Breast epithelium (tissue), 3 donors: Measurements from ENCODE around the gene RGS16.

Experiments used
- POLR2A ChIP-seq: fragments of 450-650 bp; IDR thresholded peaks from one replicate; pipeline ENCODE4 v1.6.1; 2016; ENCODE audit warnings: antibody characterized with exemption, mild to moderate bottlenecking, moderate library complexity
- TF ChIP-seq, protein P1 (sequence below), 3 donors: fragments of 450-650 bp; IDR thresholded peaks; one replicate each; pipeline ENCODE4 v1.5.1; 2016 to 2017; ENCODE audit warnings: antibody characterized with exemption in 3 of 3, mild to moderate bottlenecking in 3 of 3, moderate library complexity in 3 of 3

- TF ChIP-seq, protein P1, sequence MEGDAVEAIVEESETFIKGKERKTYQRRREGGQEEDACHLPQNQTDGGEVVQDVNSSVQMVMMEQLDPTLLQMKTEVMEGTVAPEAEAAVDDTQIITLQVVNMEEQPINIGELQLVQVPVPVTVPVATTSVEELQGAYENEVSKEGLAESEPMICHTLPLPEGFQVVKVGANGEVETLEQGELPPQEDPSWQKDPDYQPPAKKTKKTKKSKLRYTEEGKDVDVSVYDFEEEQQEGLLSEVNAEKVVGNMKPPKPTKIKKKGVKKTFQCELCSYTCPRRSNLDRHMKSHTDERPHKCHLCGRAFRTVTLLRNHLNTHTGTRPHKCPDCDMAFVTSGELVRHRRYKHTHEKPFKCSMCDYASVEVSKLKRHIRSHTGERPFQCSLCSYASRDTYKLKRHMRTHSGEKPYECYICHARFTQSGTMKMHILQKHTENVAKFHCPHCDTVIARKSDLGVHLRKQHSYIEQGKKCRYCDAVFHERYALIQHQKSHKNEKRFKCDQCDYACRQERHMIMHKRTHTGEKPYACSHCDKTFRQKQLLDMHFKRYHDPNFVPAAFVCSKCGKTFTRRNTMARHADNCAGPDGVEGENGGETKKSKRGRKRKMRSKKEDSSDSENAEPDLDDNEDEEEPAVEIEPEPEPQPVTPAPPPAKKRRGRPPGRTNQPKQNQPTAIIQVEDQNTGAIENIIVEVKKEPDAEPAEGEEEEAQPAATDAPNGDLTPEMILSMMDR (IDR thresholded peaks at IDR 0.05), result no peak
- no peak for TF ChIP-seq POLR2A
Observed at GRCh38 chr1:182603646-182604174, 479 bp downstream of the RGS16 start.
